Naive thymus-derived CD4-positive, alpha-beta T cell (primary cell): ENCODE data around the gene TMEM147. TPM values are rescaled to one million over a fixed set of nuclear protein-coding genes. Genes with fewer than 3 reads are reported as not detected.

Experiments
- ATAC-seq: fragments of 150-1000 bp; cut with Tn5 transposase; 2 replicates; pipeline ENCODE4 v1.10.0; 2021; ENCODE audit warnings: mild to moderate bottlenecking, moderate library complexity
- CTCF ChIA-PET: fragments of 350-600 bp; sonication (Branson Sonifier 250); formaldehyde crosslinking; loops from one replicate; lab custom pipeline; 2021; ENCODE audit warnings: antibody characterized with exemption; lab: Charles Lee
- POLR2A ChIA-PET: fragments of 350-600 bp; sonication (Branson Sonifier 250); formaldehyde crosslinking; loops from one replicate; lab custom pipeline; 2021; ENCODE audit warnings: antibody characterized with exemption, inconsistent platforms; lab: Charles Lee
- DNase-seq, 9 donors: peaks; one replicate each; pipeline versions ENCODE4 v3.0.0 to v3.0.0-alpha.2; 2020 to 2022; ENCODE audit warnings: mixed read lengths in 1 of 9
- H3K27ac ChIP-seq: one replicate; pipeline ENCODE4 v1.7.0; 2013; ENCODE audit warnings: mild to moderate bottlenecking, low read depth, low read length, moderate library complexity
- H3K27me3 ChIP-seq, 2 donors: one replicate each; pipeline ENCODE4 v1.7.0; 2013; ENCODE audit warnings: low read length in 2 of 2, mild to moderate bottlenecking in 2 of 2, moderate library complexity in 2 of 2; ENCODE audit not compliant: control insufficient read depth in 2 of 2, insufficient read depth in 2 of 2
- H3K36me3 ChIP-seq, 3 experiments: 1 replicate in 2 of 3; 2 replicates in 1 of 3; pipeline ENCODE4 v1.7.0; 2013; ENCODE audit warnings: low read length in 3 of 3, mild to moderate bottlenecking in 3 of 3, moderate library complexity in 1 of 3; ENCODE audit not compliant: insufficient read depth in 3 of 3, control insufficient read depth in 2 of 3
- H3K4me1 ChIP-seq, 2 donors: one replicate each; pipeline ENCODE4 v1.7.0; 2013; ENCODE audit warnings: low read length in 2 of 2, mild to moderate bottlenecking in 2 of 2, moderate library complexity in 1 of 2; ENCODE audit not compliant: control insufficient read depth in 2 of 2, insufficient read depth in 2 of 2
- H3K4me3 ChIP-seq: 2 replicates; pipeline ENCODE4 v1.7.0; 2013; ENCODE audit warnings: mild to moderate bottlenecking, low read length
- H3K9me3 ChIP-seq, 3 experiments: 1 replicate in 2 of 3; 2 replicates in 1 of 3; pipeline ENCODE4 v1.7.0; 2013; ENCODE audit warnings: low read length in 3 of 3; ENCODE audit not compliant: control insufficient read depth in 2 of 3
- H3K27ac Mint-ChIP-seq, 9 donors: one replicate each; pipeline ENCODE4 v1.8.0; 2020 to 2022; ENCODE audit warnings: mixed read lengths in 9 of 9, mild to moderate bottlenecking in 8 of 9, moderate library complexity in 5 of 9, inconsistent platforms in 2 of 9
- H3K27me3 Mint-ChIP-seq, 5 donors: one replicate each; pipeline ENCODE4 v1.8.0; 2021 to 2022; ENCODE audit warnings: mixed read lengths in 5 of 5, mild to moderate bottlenecking in 1 of 5
- H3K36me3 Mint-ChIP-seq, 5 donors: one replicate each; pipeline ENCODE4 v1.8.0; 2020 to 2022; ENCODE audit warnings: mixed read lengths in 5 of 5, mild to moderate bottlenecking in 3 of 5, inconsistent platforms in 1 of 5
- H3K4me1 Mint-ChIP-seq, 7 donors: one replicate each; pipeline ENCODE4 v1.8.0; 2020 to 2022; ENCODE audit warnings: mixed read lengths in 7 of 7, mild to moderate bottlenecking in 3 of 7, inconsistent platforms in 1 of 7
- H3K4me3 Mint-ChIP-seq, 10 donors: one replicate each; pipeline ENCODE4 v1.8.0; 2020 to 2022; ENCODE audit warnings: mild to moderate bottlenecking in 10 of 10, mixed read lengths in 10 of 10, moderate library complexity in 6 of 10, inconsistent platforms in 2 of 10
- H3K9me3 Mint-ChIP-seq, 11 donors: one replicate each; pipeline ENCODE4 v1.8.0; 2020 to 2022; ENCODE audit warnings: mixed read lengths in 11 of 11, mild to moderate bottlenecking in 4 of 11, inconsistent platforms in 1 of 11, moderate library complexity in 1 of 11
- intact Hi-C, 2 donors: fragments of 100-400 bp; cut with micrococcal nuclease; formaldehyde crosslinking; loops; one replicate each; pipeline ENCODE4 v1.15.1; 2023
- polyA plus RNA-seq, 2 donors: library from polyadenylated mRNA; unstranded; fragments of 300-500 nt; fragmentation: Illumina TruSeq; gene quantifications; one replicate each; pipeline ENCODE4 v1.2.3, GENCODE V29; 2021
- total RNA-seq, 6 experiments: library from RNA in 5 of 6; stranded (reverse) in 5 of 6; gene quantifications; 1 replicate in 5 of 6; 2 replicates in 1 of 6; pipeline ENCODE4 v1.2.3 and lab custom pipeline; 2021 to 2026

TMEM147 gene
- total and polyA plus RNA-seq, 7 experiments from 2014 or later = 24.7 to 154 (median 41.7) TPM

DNA sequence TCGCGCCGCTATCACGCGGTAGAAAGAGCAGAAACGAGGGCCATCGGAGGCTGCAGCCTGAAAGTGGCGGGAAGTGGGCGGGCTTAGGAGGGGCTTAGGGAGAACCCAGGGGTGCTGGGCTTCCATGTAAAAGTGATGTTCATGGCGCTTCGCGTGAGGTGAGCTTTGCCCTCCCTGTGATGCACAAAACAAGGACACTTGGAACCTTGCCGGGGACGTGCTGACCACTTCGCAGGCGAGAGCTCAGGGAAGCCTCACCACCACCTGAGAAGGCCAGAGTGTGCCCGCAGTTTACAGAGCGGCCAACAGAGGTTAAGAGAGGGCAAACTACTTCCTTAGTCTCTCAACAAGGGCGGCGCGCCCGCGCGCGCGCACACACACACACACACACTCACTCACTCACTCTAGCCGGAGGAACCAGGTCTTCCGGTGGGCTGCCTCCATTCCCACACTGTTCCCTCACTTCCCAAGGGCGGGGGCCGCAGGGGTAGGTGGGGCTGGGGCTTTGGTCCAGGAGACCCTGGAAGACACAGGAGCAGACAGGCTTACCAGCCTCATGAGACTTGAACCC lies 11.5 kb upstream of the TMEM147 start:
- no peaks in the 10 kb centered on the region for H3K36me3 ChIP-seq
- H3K4me1 ChIP-seq = peaks cover 0 to 3% of the 10 kb centered on the region in 2 donors
- peak overlapping the region; percentile 45 for H3K4me3 ChIP-seq
- H3K4me1 Mint-ChIP-seq = peaks cover 5 to 17% (median 14%) of the 10 kb centered on the region in 7 donors
- no peaks in the 10 kb centered on the region for H3K9me3 Mint-ChIP-seq
- intact Hi-C loops = no loop called here
- peak overlapping the region in 8 of 9 donors; percentile 10 to 84 (median 54) for H3K27ac Mint-ChIP-seq
- H3K27me3 ChIP-seq = no peaks in the 10 kb centered on the region
- ChIA-PET POLR2A (no interaction called here), CTCF (no interaction called here)
- peaks cover 5 to 37% (median 10%) of the 10 kb centered on the region in 5 donors for H3K27me3 Mint-ChIP-seq
- peak overlapping the region; percentile 65 to 90 (median 80) for H3K4me3 Mint-ChIP-seq
- H3K36me3 Mint-ChIP-seq = peaks cover 0 to 4% (median 0%) of the 10 kb centered on the region in 5 donors
- no peaks in the 10 kb centered on the region for H3K9me3 ChIP-seq
- DNase-seq (peak in 8 of 9 donors; percentile 26 to 67 (median 52)), ATAC-seq (peak; percentile 90)
- no peak overlapping the region for H3K27ac ChIP-seq

- peaks cover 0 to 4% (median 0%) of the 10 kb centered on the region in 5 donors for H3K36me3 Mint-ChIP-seq
- H3K27me3 ChIP-seq = no peaks in the 10 kb centered on the region
- peak overlapping the region in 2 of 10 donors; percentile 18 to 85 for H3K4me3 Mint-ChIP-seq
- ChIA-PET POLR2A (no interaction called here), CTCF (no interaction called here)
- H3K4me3 ChIP-seq = no peak overlapping the region
- H3K27me3 Mint-ChIP-seq = peaks cover 0 to 28% (median 7%) of the 10 kb centered on the region in 5 donors
- H3K27ac ChIP-seq = no peak overlapping the region
- H3K36me3 ChIP-seq = no peaks in the 10 kb centered on the region
- peak overlapping the region in 1 of 9 donors; percentile 9 for H3K27ac Mint-ChIP-seq
- H3K4me1 Mint-ChIP-seq = peaks cover 5 to 17% (median 14%) of the 10 kb centered on the region in 7 donors
- H3K9me3 ChIP-seq = no peaks in the 10 kb centered on the region
- DNase-seq (no peak), ATAC-seq (no peak)
- H3K9me3 Mint-ChIP-seq = no peaks in the 10 kb centered on the region
- intact Hi-C loops = no loop called here
- peaks cover 0 to 3% of the 10 kb centered on the region in 2 donors for H3K4me1 ChIP-seq
These were observed 10.5 kb upstream of the TMEM147 start for GRCh38 chr19:35534803-35535480.

GRCh38 chr19:35539314-35539713 lies 6.1 kb upstream of the TMEM147 start:
- H3K36me3 ChIP-seq = no peaks in the 10 kb centered on the region
- no peak for ATAC-seq
- CTCF ChIA-PET = no interaction called here
- Mint-ChIP-seq H3K27ac (no peak overlapping the region), H3K9me3 (no peaks in the 10 kb centered on the region), H3K36me3 (no peaks in the 10 kb centered on the region), H3K4me3 (no peak overlapping the region), H3K4me1 (peaks cover 0 to 8% (median 6%) of the 10 kb centered on the region in 7 donors), H3K27me3 (peaks cover 0 to 6% (median 0%) of the 10 kb centered on the region in 5 donors)
- H3K4me3 ChIP-seq = no peak overlapping the region
- H3K9me3 ChIP-seq = no peaks in the 10 kb centered on the region
- intact Hi-C loops = no loop called here
- no peaks in the 10 kb centered on the region for H3K4me1 ChIP-seq
- H3K27ac ChIP-seq = no peak overlapping the region
- no peaks in the 10 kb centered on the region for H3K27me3 ChIP-seq
- POLR2A ChIA-PET = no interaction called here
- no peak for DNase-seq

GRCh38 chr19:35539850-35540249 lies 5.6 kb upstream of the TMEM147 start:
- H3K9me3 Mint-ChIP-seq = no peaks in the 10 kb centered on the region
- Histone ChIP-seq H3K27me3 (no peaks in the 10 kb centered on the region), H3K4me3 (no peak overlapping the region), H3K9me3 (no peaks in the 10 kb centered on the region), H3K4me1 (peaks cover 0 to 3% of the 10 kb centered on the region in 2 donors), H3K36me3 (no peaks in the 10 kb centered on the region), H3K27ac (no peak overlapping the region)
- ATAC-seq (no peak), DNase-seq (no peak)
- intact Hi-C loops = no loop called here
- H3K27ac Mint-ChIP-seq = no peak overlapping the region
- H3K4me3 Mint-ChIP-seq = no peak overlapping the region
- CTCF ChIA-PET = no interaction called here
- H3K27me3 Mint-ChIP-seq = peaks cover 0 to 3% (median 0%) of the 10 kb centered on the region in 5 donors
- peaks cover 5 to 14% (median 10%) of the 10 kb centered on the region in 7 donors for H3K4me1 Mint-ChIP-seq
- POLR2A ChIA-PET = no interaction called here
- peaks cover 0 to 5% (median 0%) of the 10 kb centered on the region in 5 donors for H3K36me3 Mint-ChIP-seq

DNA sequence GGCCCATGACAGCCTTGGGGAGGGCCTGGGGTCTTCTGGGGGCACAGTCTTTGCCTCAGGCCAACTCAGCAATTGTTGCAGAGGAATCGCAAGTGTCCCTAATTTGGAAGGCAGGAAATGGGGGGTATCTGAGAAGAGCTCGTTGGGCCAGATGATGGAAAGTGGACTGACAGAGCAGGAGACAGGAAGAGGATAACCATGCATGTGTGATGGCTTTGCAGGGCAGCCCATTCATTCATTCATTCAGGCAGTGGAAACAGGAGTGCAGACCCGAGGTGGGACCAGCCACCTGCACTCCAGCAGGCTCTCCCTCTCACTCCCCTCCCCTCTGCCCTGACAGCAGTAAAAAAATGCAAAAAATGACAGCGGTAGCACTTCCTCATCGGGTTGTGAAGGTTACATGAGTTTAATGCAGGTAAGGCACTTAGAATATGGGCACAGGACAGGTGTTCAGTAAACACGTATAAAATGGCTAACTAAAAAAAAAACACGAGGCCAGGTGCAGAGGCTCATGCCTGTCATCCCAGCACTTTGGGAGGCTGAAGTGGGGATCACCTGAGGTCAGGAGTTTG lies 5.0 kb upstream of the TMEM147 start:
- no peak for ATAC-seq
- intact Hi-C loops = no loop called here
- no peak overlapping the region for H3K27ac ChIP-seq
- Mint-ChIP-seq H3K4me3 (no peak overlapping the region), H3K4me1 (peaks cover 7 to 15% (median 12%) of the 10 kb centered on the region in 7 donors), H3K36me3 (peaks cover 0 to 5% (median 0%) of the 10 kb centered on the region in 5 donors), H3K27me3 (no peaks in the 10 kb centered on the region), H3K27ac (peak overlapping the region in 2 of 9 donors; percentile 47 to 85), H3K9me3 (no peaks in the 10 kb centered on the region)
- H3K4me3 ChIP-seq = no peak overlapping the region
- ChIA-PET POLR2A (no interaction called here), CTCF (no interaction called here)
- H3K9me3 ChIP-seq = no peaks in the 10 kb centered on the region
- H3K36me3 ChIP-seq = peaks cover 0 to under 1% (median 0%) of the 10 kb centered on the region in 3 experiments
- H3K27me3 ChIP-seq = no peaks in the 10 kb centered on the region
- H3K4me1 ChIP-seq = peaks cover 0 to 5% of the 10 kb centered on the region in 2 donors
- no peak for DNase-seq

GRCh38 chr19:35542209-35542608 lies 3.2 kb upstream of the TMEM147 start:
- Histone ChIP-seq H3K27me3 (no peaks in the 10 kb centered on the region), H3K9me3 (no peaks in the 10 kb centered on the region), H3K36me3 (peaks cover 0 to 5% (median 0%) of the 10 kb centered on the region in 3 experiments), H3K27ac (no peak overlapping the region), H3K4me1 (peaks cover 13 to 16% of the 10 kb centered on the region in 2 donors), H3K4me3 (no peak overlapping the region)
- Mint-ChIP-seq H3K4me1 (peaks cover 18 to 28% (median 24%) of the 10 kb centered on the region in 7 donors), H3K27me3 (no peaks in the 10 kb centered on the region), H3K4me3 (no peak overlapping the region), H3K9me3 (no peaks in the 10 kb centered on the region), H3K27ac (peak overlapping the region in 4 of 9 donors; percentile 39 to 67 (median 58)), H3K36me3 (peaks cover 0 to 8% (median 0%) of the 10 kb centered on the region in 5 donors)
- POLR2A ChIA-PET = no interaction called here
- intact Hi-C loops = no loop called here
- CTCF ChIA-PET = no interaction called here
- ATAC-seq (no peak), DNase-seq (no peak)
